Kidney epithelial cell (primary cell): ENCODE measurements around the gene FDX2. TPM values are rescaled to one million over a fixed set of nuclear protein-coding genes. Genes with fewer than 3 reads are reported as not detected.

Experiments
- DNase-seq: peaks from one replicate; pipeline ENCODE4 v3.0.0-alpha.2; 2010; ENCODE audit warnings: low read depth
- H3K27me3 ChIP-seq: 2 replicates; pipeline ENCODE4 v1.6.0; 2011; ENCODE audit warnings: low read length; ENCODE audit not compliant: control insufficient read depth, insufficient read depth
- H3K36me3 ChIP-seq: 2 replicates; pipeline ENCODE4 v1.5.1; 2011; ENCODE audit warnings: low read length; ENCODE audit not compliant: control insufficient read depth, insufficient read depth
- H3K4me3 ChIP-seq: 2 replicates; pipeline ENCODE4 v1.5.1; 2011; ENCODE audit warnings: low read depth, mild to moderate bottlenecking, control low read depth, low read length
- CTCF ChIP-seq: IDR thresholded peaks from 2 replicates; pipeline ENCODE4 v1.5.1; 2011; ENCODE audit warnings: mild to moderate bottlenecking, moderate library complexity, low read length, control low read depth, inconsistent platforms; ENCODE audit not compliant: insufficient read depth, poor library complexity, severe bottlenecking
- total RNA-seq: library from RNA; depleted of rRNA; stranded (reverse); fragments of >200 nt; gene quantifications from 2 replicates; pipeline ENCODE4 v1.2.3, GENCODE V29; 2015

The FDX2 gene
- total RNA-seq, 1 donor from 2014 or later, result 43.5 TPM

- H3K36me3 ChIP-seq, result no peaks in the 10 kb centered on the region
- H3K27me3 ChIP-seq, result no peaks in the 10 kb centered on the region
- no peak for DNase-seq
- no peak for TF ChIP-seq CTCF
- H3K4me3 ChIP-seq, result no peak within 1 kb of the TSS
Observed at GRCh38 chr19:10309423-10309822, 6.4 kb downstream of the FDX2 start, which contains the start of gene ZGLP1. ZGLP1 (minus strand) TSS chr19:10309815.

GRCh38 chr19:10306327-10306726 is 9.5 kb downstream of the FDX2 start:
- Histone ChIP-seq H3K36me3 (no peaks in the 10 kb centered on the region), H3K4me3 (no peak overlapping the region), H3K27me3 (no peaks in the 10 kb centered on the region)
- TF ChIP-seq CTCF, result no peak
- DNase-seq, result no peak

- DNase-seq, result no peak
- Histone ChIP-seq H3K27me3 (no peaks in the 10 kb centered on the region), H3K36me3 (no peaks in the 10 kb centered on the region), H3K4me3 (no peak overlapping the region)
- TF ChIP-seq CTCF, result no peak
Observed at GRCh38 chr19:10305139-10305806, 10.5 kb downstream of the FDX2 start.

GRCh38 chr19:10299545-10300458 is 16.0 kb downstream of the FDX2 start:
- no peak for TF ChIP-seq CTCF

GRCh38 chr19:10295847-10296591 is 19.8 kb downstream of the FDX2 start:
- Histone ChIP-seq H3K4me3 (no peak overlapping the region), H3K36me3 (no peaks in the 10 kb centered on the region), H3K27me3 (peaks cover 59% of the 10 kb centered on the region)
- DNase-seq, result no peak
- no peak for TF ChIP-seq CTCF

More at GRCh38 chr19:10299545-10300458, 16.0 kb downstream of the FDX2 start:
- Histone ChIP-seq H3K4me3 (no peak overlapping the region), H3K36me3 (no peaks in the 10 kb centered on the region), H3K27me3 (peaks cover 21% of the 10 kb centered on the region)
- no peak for DNase-seq
